A549 (cell line): ENCODE measurements around the gene NMT1.

Experiments used
- EP300 ChIP-seq, 2 experiments: fragments of >200 bp; sonication (Bioruptor Twin); formaldehyde crosslinking; IDR thresholded peaks; 2 replicates in 1 of 2; 3 replicates in 1 of 2; pipeline ENCODE4 v1.6.1; 2016 to 2017
- HDAC2 ChIP-seq: fragments of 200-600 bp; sonication (generic); IDR thresholded peaks from 2 replicates; pipeline ENCODE4 v1.6.1; 2016

- TF ChIP-seq HDAC2 (no peak), EP300 (IDR thresholded peaks at IDR 0.05) (no peak)
These were observed 37.9 kb downstream of the NMT1 start for GRCh38 chr17:45098869-45099616.
